Ishikawa (cell line): ENCODE results near the gene MTG1.
A peak's percentile ranks its signal among the peaks of the same experiment; 100 is the strongest.

ENCODE experiments used
- EGR1 ChIP-seq: IDR thresholded peaks from 2 replicates; pipeline ENCODE4 v1.6.1; 2012
- EP300 ChIP-seq: IDR thresholded peaks from 2 replicates; pipeline ENCODE4 v1.6.1; 2012; ENCODE audit warnings: borderline replicate concordance
- RAD21 ChIP-seq: IDR thresholded peaks from 2 replicates; pipeline ENCODE4 v1.6.1; 2012; ENCODE audit warnings: low read depth
- TAF1 ChIP-seq: IDR thresholded peaks from 2 replicates; pipeline ENCODE4 v1.6.1; 2012; ENCODE audit warnings: low read depth, mild to moderate bottlenecking
- YY1 ChIP-seq: IDR thresholded peaks from 2 replicates; pipeline ENCODE4 v1.6.1; 2012; ENCODE audit warnings: low read depth
- TF ChIP-seq, protein P1 (sequence below): IDR thresholded peaks from 2 replicates; pipeline ENCODE4 v1.6.1; 2012
- TF ChIP-seq, protein P2 (sequence below): IDR thresholded peaks from 2 replicates; pipeline ENCODE4 v1.6.1; 2012; ENCODE audit warnings: low read depth, mild to moderate bottlenecking

DNA sequence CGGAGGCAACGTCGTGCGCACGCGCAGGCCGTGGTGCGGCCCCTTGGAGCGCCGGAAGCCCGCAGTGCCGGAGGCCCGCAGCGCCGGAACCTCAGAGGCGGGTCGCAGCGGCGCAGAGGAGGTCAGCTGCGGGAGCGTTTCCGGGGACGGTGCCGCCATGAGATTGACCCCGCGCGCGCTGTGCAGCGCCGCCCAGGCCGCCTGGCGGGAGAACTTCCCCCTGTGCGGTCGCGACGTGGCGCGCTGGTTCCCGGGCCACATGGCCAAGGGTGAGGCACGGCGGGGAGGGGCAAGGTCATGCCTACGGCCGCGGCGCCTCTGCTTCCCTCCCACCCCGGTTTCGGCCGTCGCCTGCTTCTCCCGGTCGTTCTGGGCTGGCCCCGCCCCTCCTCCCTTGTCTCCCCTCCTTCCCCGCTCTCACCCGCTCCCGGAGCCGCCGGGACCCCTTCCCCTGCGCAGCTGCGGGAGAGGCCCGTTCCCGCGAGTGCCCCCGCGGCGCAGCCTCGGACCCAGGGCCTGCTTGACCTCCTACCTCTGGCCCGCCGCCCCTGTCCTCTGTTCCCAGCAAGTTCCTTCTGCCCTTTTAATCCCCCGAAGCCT, at the start of gene MTG1:
- TF ChIP-seq, protein P1, sequence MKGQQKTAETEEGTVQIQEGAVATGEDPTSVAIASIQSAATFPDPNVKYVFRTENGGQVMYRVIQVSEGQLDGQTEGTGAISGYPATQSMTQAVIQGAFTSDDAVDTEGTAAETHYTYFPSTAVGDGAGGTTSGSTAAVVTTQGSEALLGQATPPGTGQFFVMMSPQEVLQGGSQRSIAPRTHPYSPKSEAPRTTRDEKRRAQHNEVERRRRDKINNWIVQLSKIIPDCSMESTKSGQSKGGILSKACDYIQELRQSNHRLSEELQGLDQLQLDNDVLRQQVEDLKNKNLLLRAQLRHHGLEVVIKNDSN, result peak; percentile 83
- TF ChIP-seq EGR1, result no peak; the same call in 1 of the 2 replicates
- peak; percentile 92 for TF ChIP-seq YY1
- no peak; the same call in 1 of the 2 replicates for TF ChIP-seq RAD21
- TF ChIP-seq, protein P2, sequence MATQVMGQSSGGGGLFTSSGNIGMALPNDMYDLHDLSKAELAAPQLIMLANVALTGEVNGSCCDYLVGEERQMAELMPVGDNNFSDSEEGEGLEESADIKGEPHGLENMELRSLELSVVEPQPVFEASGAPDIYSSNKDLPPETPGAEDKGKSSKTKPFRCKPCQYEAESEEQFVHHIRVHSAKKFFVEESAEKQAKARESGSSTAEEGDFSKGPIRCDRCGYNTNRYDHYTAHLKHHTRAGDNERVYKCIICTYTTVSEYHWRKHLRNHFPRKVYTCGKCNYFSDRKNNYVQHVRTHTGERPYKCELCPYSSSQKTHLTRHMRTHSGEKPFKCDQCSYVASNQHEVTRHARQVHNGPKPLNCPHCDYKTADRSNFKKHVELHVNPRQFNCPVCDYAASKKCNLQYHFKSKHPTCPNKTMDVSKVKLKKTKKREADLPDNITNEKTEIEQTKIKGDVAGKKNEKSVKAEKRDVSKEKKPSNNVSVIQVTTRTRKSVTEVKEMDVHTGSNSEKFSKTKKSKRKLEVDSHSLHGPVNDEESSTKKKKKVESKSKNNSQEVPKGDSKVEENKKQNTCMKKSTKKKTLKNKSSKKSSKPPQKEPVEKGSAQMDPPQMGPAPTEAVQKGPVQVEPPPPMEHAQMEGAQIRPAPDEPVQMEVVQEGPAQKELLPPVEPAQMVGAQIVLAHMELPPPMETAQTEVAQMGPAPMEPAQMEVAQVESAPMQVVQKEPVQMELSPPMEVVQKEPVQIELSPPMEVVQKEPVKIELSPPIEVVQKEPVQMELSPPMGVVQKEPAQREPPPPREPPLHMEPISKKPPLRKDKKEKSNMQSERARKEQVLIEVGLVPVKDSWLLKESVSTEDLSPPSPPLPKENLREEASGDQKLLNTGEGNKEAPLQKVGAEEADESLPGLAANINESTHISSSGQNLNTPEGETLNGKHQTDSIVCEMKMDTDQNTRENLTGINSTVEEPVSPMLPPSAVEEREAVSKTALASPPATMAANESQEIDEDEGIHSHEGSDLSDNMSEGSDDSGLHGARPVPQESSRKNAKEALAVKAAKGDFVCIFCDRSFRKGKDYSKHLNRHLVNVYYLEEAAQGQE, result peak; percentile 23; the same call in 1 of the 2 replicates
- peak; percentile 96 for TF ChIP-seq TAF1
- TF ChIP-seq EP300, result peak; percentile 54; the same call in 1 of the 2 replicates
